Chondrocyte (in vitro differentiated cells): ENCODE results near the gene MRTFA. TPM values are rescaled to one million over a fixed set of nuclear protein-coding genes. Genes with fewer than 3 reads are reported as not detected.

Experiments used
- DNase-seq: peaks from one replicate; pipeline ENCODE4 v3.0.0; 2021; ENCODE audit warnings: mixed read lengths, low spot score
- H3K27ac Mint-ChIP-seq: one replicate; pipeline ENCODE4 v1.8.0; 2021; ENCODE audit warnings: mild to moderate bottlenecking, moderate library complexity, mixed read lengths; ENCODE audit not compliant: unreplicated experiment
- H3K27me3 Mint-ChIP-seq: 2 replicates; pipeline ENCODE4 v1.8.0; 2021; ENCODE audit warnings: low read depth, mixed read lengths
- H3K36me3 Mint-ChIP-seq: 2 replicates; pipeline ENCODE4 v1.8.0; 2021; ENCODE audit warnings: low read depth, mixed read lengths
- H3K4me1 Mint-ChIP-seq: 2 replicates; pipeline ENCODE4 v1.8.0; 2021; ENCODE audit warnings: low read depth, mild to moderate bottlenecking, mixed read lengths
- H3K4me3 Mint-ChIP-seq: one replicate; pipeline ENCODE4 v1.8.0; 2021; ENCODE audit warnings: mild to moderate bottlenecking, moderate library complexity, mixed read lengths; ENCODE audit not compliant: unreplicated experiment
- H3K9me3 Mint-ChIP-seq: 2 replicates; pipeline ENCODE4 v1.8.0; 2021; ENCODE audit warnings: low read depth, mixed read lengths
- total RNA-seq: library from RNA; stranded (reverse); gene quantifications from 3 replicates; pipeline ENCODE4 v1.2.1, GENCODE V29; 2021
- TF ChIP-seq, protein P1 (sequence below): fragments of 200-600 bp; sonication (generic); IDR thresholded peaks from 2 replicates; pipeline ENCODE4 v1.5.0; 2021; ENCODE audit warnings: antibody characterized with exemption, mild to moderate bottlenecking, moderate library complexity

The MRTFA gene
- total RNA-seq, 1 donor from 2014 or later: 69.8 TPM

- Mint-ChIP-seq H3K4me3 (no peak overlapping the region), H3K27ac (no peak overlapping the region), H3K9me3 (no peaks in the 10 kb centered on the region), H3K27me3 (no peaks in the 10 kb centered on the region), H3K36me3 (peaks cover 41% of the 10 kb centered on the region), H3K4me1 (peaks cover 6% of the 10 kb centered on the region)
- TF ChIP-seq, protein P1, sequence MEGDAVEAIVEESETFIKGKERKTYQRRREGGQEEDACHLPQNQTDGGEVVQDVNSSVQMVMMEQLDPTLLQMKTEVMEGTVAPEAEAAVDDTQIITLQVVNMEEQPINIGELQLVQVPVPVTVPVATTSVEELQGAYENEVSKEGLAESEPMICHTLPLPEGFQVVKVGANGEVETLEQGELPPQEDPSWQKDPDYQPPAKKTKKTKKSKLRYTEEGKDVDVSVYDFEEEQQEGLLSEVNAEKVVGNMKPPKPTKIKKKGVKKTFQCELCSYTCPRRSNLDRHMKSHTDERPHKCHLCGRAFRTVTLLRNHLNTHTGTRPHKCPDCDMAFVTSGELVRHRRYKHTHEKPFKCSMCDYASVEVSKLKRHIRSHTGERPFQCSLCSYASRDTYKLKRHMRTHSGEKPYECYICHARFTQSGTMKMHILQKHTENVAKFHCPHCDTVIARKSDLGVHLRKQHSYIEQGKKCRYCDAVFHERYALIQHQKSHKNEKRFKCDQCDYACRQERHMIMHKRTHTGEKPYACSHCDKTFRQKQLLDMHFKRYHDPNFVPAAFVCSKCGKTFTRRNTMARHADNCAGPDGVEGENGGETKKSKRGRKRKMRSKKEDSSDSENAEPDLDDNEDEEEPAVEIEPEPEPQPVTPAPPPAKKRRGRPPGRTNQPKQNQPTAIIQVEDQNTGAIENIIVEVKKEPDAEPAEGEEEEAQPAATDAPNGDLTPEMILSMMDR: no peak
- DNase-seq: no peak
Measured at GRCh38 chr22:40423882-40424640, 212.5 kb downstream of the MRTFA start.

DNA sequence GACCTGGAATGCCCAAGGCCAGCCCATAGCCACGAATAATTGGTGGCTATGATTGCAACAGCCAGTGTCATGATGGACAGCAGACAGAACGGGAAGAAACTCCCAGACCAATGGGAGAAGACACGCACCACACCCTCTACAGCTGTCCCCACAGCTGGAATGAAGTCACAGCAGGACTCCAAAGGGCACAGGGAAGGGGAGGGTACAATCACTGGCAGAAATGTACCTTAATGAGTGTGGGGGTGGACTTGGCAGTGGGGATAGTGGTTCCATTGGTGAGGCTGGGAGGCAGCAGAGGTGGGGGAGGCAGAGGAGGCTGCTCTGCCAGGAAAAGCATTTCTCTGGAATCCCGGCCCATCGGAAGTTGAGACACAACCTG lies 213.2 kb downstream of the MRTFA start:
- peaks cover 35% of the 10 kb centered on the region for H3K36me3 Mint-ChIP-seq
- TF ChIP-seq, protein P1: no peak
- H3K27ac Mint-ChIP-seq: no peak overlapping the region
- H3K9me3 Mint-ChIP-seq: no peaks in the 10 kb centered on the region
- DNase-seq: no peak
- H3K4me1 Mint-ChIP-seq: peaks cover 6% of the 10 kb centered on the region
- H3K4me3 Mint-ChIP-seq: no peak overlapping the region
- no peaks in the 10 kb centered on the region for H3K27me3 Mint-ChIP-seq

DNA sequence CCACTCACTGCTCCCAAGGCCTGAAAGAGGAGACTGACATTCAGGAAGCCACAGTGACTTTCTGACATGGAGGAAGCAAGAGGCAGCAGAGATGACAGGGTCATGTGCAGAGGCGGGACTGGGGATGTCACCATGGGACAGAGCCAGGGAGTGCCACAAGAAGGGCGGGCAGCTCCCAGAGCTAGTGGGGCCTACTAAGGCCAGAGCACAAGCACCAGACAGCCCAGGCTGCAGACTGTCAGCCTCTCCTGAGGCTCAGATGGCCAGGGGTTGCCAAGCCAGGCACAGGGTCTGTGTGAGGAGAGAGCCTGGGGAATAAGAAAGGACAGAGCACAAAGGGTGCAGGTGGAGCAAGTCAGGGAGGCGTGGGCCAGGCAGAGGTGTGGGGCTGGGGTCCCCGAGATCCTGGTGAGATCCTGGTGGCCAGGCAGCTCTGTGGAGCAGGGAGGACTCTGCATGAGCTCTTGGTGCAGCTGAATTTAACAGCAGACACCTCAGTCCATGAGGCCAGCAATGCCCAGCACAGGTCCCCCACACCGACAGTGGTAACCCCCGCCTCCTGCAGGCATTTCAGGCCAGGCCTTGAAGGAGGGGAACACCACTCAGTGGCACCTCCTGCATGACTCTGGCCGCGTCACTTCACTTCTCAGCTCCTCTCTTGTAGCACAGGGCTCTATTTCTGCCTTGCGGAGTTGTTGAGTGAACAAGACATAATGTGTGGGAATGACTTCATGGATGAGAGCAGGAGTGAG lies 213.8 kb downstream of the MRTFA start:
- Mint-ChIP-seq H3K27me3 (no peaks in the 10 kb centered on the region), H3K4me1 (peaks cover 6% of the 10 kb centered on the region), H3K36me3 (peaks cover 35% of the 10 kb centered on the region), H3K27ac (peak overlapping the region; percentile 62), H3K4me3 (no peak overlapping the region), H3K9me3 (no peaks in the 10 kb centered on the region)
- TF ChIP-seq, protein P1: no peak
- DNase-seq: no peak

- Mint-ChIP-seq H3K27ac (peak overlapping the region; percentile 47), H3K4me3 (no peak overlapping the region), H3K4me1 (peaks cover 6% of the 10 kb centered on the region), H3K36me3 (peaks cover 32% of the 10 kb centered on the region), H3K9me3 (no peaks in the 10 kb centered on the region), H3K27me3 (no peaks in the 10 kb centered on the region)
- no peak for DNase-seq
- TF ChIP-seq, protein P1: no peak
Measured at GRCh38 chr22:40421941-40422340, 214.6 kb downstream of the MRTFA start.

DNA sequence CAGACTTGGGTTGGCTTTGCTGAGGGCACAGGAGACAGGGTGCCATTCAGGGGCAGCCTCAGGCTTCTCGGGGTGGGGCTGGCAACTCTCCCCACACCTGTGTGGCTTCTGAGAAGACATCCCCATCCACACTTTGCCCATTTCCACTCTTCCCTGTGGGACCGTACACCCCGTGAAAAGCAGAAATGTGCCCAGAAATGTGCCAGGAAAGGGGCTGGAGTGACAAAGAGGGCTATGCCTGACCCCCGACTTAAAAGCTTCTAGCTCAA lies 215.5 kb downstream of the MRTFA start:
- Mint-ChIP-seq H3K27me3 (no peaks in the 10 kb centered on the region), H3K27ac (no peak overlapping the region), H3K9me3 (no peaks in the 10 kb centered on the region), H3K4me1 (peaks cover 7% of the 10 kb centered on the region), H3K36me3 (peaks cover 31% of the 10 kb centered on the region), H3K4me3 (no peak overlapping the region)
- DNase-seq: no peak
- TF ChIP-seq, protein P1: no peak
